Measurements from ENCODE around the gene ZNF512B. TPM values are rescaled to one million over a fixed set of nuclear protein-coding genes. Genes with fewer than 3 reads are reported as not detected.
"Not testable (repeated sequence)": the region's sequence is repeated elsewhere in the genome, so short reads cannot be mapped to it uniquely, and the experiment has no call there.

ZNF512B gene
- total and polyA plus RNA-seq, 2 donors (not counting 3 experiments of a cell fraction or from before 2014, with no cell fraction given): 8.7 to 30.0 TPM

- intact Hi-C loops (cut with micrococcal nuclease): loop anchor here (1.0 to 2.0 kb wide), 4 partner anchors 16 to 186 kb away; partner anchors contain the start of genes TPD52L2 and UCKL1
- no peak overlapping the region for H3K4me3 ChIP-seq (replicated peaks in 1 of 3; ENCODE audit: insufficient read depth in 1 of 3, low read depth in 1 of 3, low read length in 3 of 3)
- DNase-seq (ENCODE audit: low read depth, low spot score) (peak; percentile 74), FAIRE-seq (peak; percentile 97)
- no peak overlapping the region for H3K9ac ChIP-seq (replicated peaks; ENCODE audit: extremely low read depth, insufficient read depth, low read length)
- peak overlapping the region; percentile 26 for H2AFZ ChIP-seq (ENCODE audit: low read depth, low read length)
- POLR2A ChIA-PET: interaction anchor here (0.5 to 1.8 kb wide), 3 partner anchors 8 to 434 kb away, joined by 3 to 9 read pairs (median 3); partner anchors contain the start of genes PRPF6 and TPD52L2
- H3K27ac ChIP-seq (ENCODE audit: insufficient read depth, low read depth, low read length): peak overlapping the region; percentile 0
- H4K20me1 ChIP-seq (replicated peaks; ENCODE audit: control insufficient read depth, extremely low read depth, insufficient read depth, low read length): no peaks in the 10 kb centered on the region
- CTCF ChIA-PET: interaction anchor here (1.8 kb wide), 3 partner anchors 8 to 186 kb away, joined by 6 to 9 read pairs (median 7); no protein-coding TSS in a partner anchor
- H3K9me3 ChIP-seq (replicated peaks; ENCODE audit: control insufficient read depth, insufficient read depth, low read length): no peaks in the 10 kb centered on the region
- peaks cover 0 to 2% of the 10 kb centered on the region in 2 experiments for H3K36me3 ChIP-seq (ENCODE audit: control insufficient read depth in 2 of 2, extremely low read depth in 1 of 2, insufficient read depth in 2 of 2, low read length in 2 of 2)
- H3K4me2 ChIP-seq (ENCODE audit: insufficient read depth, low read length): peak overlapping the region; percentile 3
- dilution Hi-C loops (cut with MboI; ENCODE audit: extremely low pct_ligation_motif_present, low sequenced_read_pairs): no loop called here
- peaks cover 23% of the 10 kb centered on the region for H3K4me1 ChIP-seq (ENCODE audit: control insufficient read depth, extremely low read depth, insufficient read depth, low read length)
- BruUV-seq (replicated peaks): no TSS peak
- no peak for TF ChIP-seq MYC (IDR thresholded peaks at IDR 0.05; ENCODE audit: low read depth, low read length)
- peak; percentile 33 for TF ChIP-seq POLR2A (IDR thresholded peaks at IDR 0.05; ENCODE audit: low read depth, low read length)
- TF ChIP-seq JUN (IDR thresholded peaks at IDR 0.05; ENCODE audit: borderline replicate concordance, insufficient read depth, insufficient read length, low read depth): no peak
- peak; percentile 71 for TF ChIP-seq FOS (IDR thresholded peaks at IDR 0.05; ENCODE audit: borderline replicate concordance, insufficient read depth, low read length)
- TF ChIP-seq MAX (IDR thresholded peaks at IDR 0.05; ENCODE audit: insufficient read depth, insufficient read length): no peak
- no peak for TF ChIP-seq CTCF (IDR thresholded peaks at IDR 0.05; ENCODE audit: extremely low read depth in 1 of 2, insufficient read depth in 1 of 2, low read depth in 1 of 2, low read length in 2 of 2)
- no peaks in the 10 kb centered on the region for H3K27me3 ChIP-seq (ENCODE audit: control insufficient read depth in 2 of 2, insufficient read depth in 2 of 2, low read length in 2 of 2)
- H3K79me2 ChIP-seq (ENCODE audit: control insufficient read depth, insufficient read depth, low read length): peaks cover 7% of the 10 kb centered on the region
- no peaks in the 10 kb centered on the region for H3K9me1 ChIP-seq (replicated peaks; ENCODE audit: control insufficient read depth, extremely low read depth, insufficient read depth, low read length)
Observed at GRCh38 chr20:63972312-63973159, 2.8 kb upstream of the ZNF512B start.

- H3K9ac ChIP-seq (replicated peaks; ENCODE audit: extremely low read depth, insufficient read depth, low read length); dilution Hi-C loops (cut with MboI; ENCODE audit: extremely low pct_ligation_motif_present, low sequenced_read_pairs); H3K27me3 ChIP-seq (ENCODE audit: control insufficient read depth in 2 of 2, insufficient read depth in 2 of 2, low read length in 2 of 2); H3K36me3 ChIP-seq (ENCODE audit: control insufficient read depth in 2 of 2, extremely low read depth in 1 of 2, insufficient read depth in 2 of 2, low read length in 2 of 2); FAIRE-seq; H4K20me1 ChIP-seq (replicated peaks; ENCODE audit: control insufficient read depth, extremely low read depth, insufficient read depth, low read length); BruUV-seq (replicated peaks); H3K9me1 ChIP-seq (replicated peaks; ENCODE audit: control insufficient read depth, extremely low read depth, insufficient read depth, low read length); H3K9me3 ChIP-seq (replicated peaks; ENCODE audit: control insufficient read depth, insufficient read depth, low read length); H3K79me2 ChIP-seq (ENCODE audit: control insufficient read depth, insufficient read depth, low read length); H3K4me3 ChIP-seq (replicated peaks in 1 of 3; ENCODE audit: insufficient read depth in 1 of 3, low read depth in 1 of 3, low read length in 3 of 3); DNase-seq (ENCODE audit: low read depth, low spot score): not testable (repeated sequence)
- peak overlapping the region; percentile 3 for H3K4me2 ChIP-seq (ENCODE audit: insufficient read depth, low read length)
- H3K4me1 ChIP-seq (ENCODE audit: control insufficient read depth, extremely low read depth, insufficient read depth, low read length): peaks cover 23% of the 10 kb centered on the region
- intact Hi-C loops (cut with micrococcal nuclease): loop anchor here (1.0 to 2.0 kb wide), 4 partner anchors 16 to 185 kb away; partner anchors contain the start of genes TPD52L2 and UCKL1
- H3K27ac ChIP-seq (ENCODE audit: insufficient read depth, low read depth, low read length): peak overlapping the region; percentile 0
- ChIA-PET POLR2A (interaction anchor here (0.5 to 0.7 kb wide), 3 partner anchors 9 to 434 kb away, joined by 3 to 6 read pairs (median 3); partner anchors contain the start of gene PRPF6), CTCF (interaction anchor here (1.8 kb wide), 1 partner anchor 9 kb away, joined by 6 read pairs; no protein-coding TSS in a partner anchor)
- peak overlapping the region; percentile 26 for H2AFZ ChIP-seq (ENCODE audit: low read depth, low read length)
Observed at GRCh38 chr20:63971960-63972311, 2.2 kb upstream of the ZNF512B start.

All from endothelial cell of umbilical vein (primary cell).